Stimulated activated CD4-positive, alpha-beta T cell treated with anti-CD3 and anti-CD28 coated beads, Interleukin-1b, Interleukin-23, amount 100 ng/mL, for 48 hours (primary cell): ENCODE data around the gene TAS2R30.
"Not testable (repeated sequence)": the region's sequence is repeated elsewhere in the genome, so short reads cannot be mapped to it uniquely, and the experiment has no call there.

Source experiments
- DNase-seq: peaks from one replicate; pipeline ENCODE4 v3.0.0-alpha.2; 2020

Gene TAS2R30

GRCh38 chr12:11134305-11134704 lies at the start of gene TAS2R30:
TAS2R30 (minus strand) TSS chr12:11134644; CDS start chr12:11134244, 400 bp downstream.
- DNase-seq = no peak

DNA sequence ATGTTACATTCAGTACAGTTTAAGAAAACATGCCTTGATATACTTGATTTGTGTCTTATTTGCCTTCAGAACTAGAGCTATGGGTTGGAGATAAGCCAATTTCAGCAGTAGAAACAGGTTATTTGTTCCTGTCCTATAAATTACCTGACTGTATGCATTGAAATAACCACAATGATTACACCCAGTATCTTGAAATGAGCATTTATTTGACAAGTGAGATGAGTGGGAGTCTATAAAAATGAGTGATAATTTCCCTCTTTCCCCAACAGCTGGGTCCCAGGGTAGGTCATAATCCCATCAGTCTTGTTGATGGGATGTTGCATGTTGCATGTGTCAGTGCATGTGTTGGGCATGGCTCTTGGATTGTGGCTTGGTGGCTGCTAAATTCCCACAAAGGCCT lies 48.6 kb upstream of the TAS2R30 start:
- DNase-seq = no peak

DNA sequence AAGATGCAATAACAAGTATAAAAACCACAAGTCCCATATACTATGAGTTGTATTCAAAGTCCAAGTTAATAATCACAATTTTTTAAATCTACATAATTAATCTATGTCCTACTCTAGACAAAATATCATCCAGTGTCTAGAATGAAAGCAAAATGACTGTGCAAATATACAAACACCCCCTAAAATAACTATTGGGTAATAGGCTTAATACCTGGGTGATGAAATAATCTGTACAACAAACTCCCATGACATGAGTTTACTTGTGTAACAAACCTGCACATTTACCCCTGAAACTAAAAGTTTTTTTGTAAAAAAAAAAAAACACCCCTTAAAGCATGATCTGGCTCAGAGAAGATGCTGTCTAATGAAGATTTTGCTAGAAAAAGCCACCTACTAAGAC lies 48.1 kb upstream of the TAS2R30 start:
- DNase-seq = no peak

DNA sequence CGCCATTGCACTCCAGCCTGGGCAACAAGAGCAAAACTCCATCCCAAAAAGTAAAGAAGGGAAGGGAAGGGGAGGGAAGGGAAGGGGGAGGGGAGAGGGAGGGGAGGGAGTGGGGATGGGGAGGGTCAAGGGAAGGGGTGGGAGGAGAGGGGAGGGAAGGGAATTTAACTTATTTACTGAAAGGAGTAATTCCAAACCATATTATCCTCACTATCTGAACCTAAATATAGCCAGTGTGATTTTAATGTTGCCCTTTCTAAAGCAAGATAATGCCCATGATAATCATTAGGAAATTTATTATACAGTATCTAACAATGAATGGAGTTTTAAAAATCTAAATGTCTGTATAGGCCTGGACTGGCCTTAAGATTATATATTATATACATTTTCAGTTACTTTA lies 43.8 kb upstream of the TAS2R30 start:
- no peak for DNase-seq

DNA sequence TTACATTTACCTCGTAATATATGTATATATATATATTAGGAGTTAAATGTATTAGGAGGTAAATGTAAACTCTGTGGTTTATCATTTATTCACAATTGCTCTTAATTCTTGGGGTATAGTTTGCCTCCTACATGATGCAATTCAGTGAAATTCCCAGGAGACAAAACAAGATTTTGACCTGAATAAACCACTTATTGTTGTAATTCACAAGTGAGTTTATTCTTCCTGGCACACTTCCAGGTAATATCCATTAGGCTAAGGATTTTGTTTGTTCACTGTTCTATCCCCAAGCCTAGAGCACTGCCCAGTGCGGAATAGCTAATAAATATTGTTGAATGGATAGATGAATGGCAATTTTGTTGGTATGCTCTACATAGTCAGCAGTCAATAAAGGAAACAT lies 39.6 kb upstream of the TAS2R30 start:
- no peak for DNase-seq

DNA sequence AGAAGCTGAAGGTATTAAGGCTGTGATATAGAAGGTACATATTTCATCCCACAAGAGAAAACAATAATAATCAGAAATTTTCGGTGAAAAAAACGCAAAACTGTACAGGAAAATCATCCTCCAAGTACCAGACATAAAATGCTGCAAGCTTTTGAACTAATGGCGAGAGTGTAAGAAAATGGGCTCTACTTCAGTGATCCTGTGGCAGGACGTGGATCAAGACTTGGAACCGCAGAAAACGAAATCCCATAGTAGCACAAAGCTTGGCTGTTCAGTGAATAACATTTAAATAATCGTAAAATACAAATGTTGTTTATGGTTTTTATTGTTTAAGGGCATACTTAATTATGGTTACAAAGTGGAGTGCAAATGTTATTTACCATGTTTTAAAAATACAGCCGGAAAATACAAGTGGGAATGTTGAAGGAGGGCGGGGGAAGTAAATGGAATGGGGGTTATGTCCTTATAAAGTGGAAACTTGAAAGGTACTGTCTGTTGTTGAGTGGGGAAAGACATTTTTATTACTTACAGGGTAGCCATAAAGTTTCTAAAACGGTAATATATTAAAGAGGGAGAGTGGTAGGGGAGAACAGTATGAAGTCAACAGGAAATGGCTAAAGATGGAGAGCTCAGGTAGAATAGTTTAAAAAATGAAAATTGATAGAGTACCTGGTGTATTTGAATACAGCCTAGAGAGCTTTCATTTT lies 37.7 kb upstream of the TAS2R30 start:
- no peak for DNase-seq

GRCh38 chr12:11171145-11171968 lies 36.9 kb upstream of the TAS2R30 start, which contains the start of gene SMIM10L1:
SMIM10L1 (plus strand) TSS chr12:11171194; CDS start chr12:11171357, 163 bp downstream.
- peak; percentile 92 for DNase-seq

- DNase-seq = no peak
These were observed 36.3 kb upstream of the TAS2R30 start for GRCh38 chr12:11170810-11171144.

DNA sequence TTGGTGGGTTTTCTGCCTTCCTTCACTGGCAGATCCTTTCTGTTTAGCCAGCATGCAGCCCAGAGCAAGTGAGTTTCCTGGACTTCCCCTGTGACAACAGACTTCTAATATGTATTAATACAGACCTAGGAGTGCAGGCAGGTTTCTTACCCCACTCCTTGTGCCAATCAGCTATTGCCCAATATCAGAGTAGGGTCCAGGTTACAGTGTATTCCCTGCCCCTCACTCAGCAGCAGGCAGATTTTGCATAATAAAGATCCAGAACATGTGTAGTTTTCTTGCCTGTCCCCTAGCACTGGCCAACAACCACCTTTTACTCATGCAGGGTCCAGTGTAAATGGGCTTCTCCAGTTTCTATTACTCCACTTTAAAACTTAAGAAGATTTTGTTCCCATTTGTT lies 31.9 kb upstream of the TAS2R30 start:
- no peak for DNase-seq

DNA sequence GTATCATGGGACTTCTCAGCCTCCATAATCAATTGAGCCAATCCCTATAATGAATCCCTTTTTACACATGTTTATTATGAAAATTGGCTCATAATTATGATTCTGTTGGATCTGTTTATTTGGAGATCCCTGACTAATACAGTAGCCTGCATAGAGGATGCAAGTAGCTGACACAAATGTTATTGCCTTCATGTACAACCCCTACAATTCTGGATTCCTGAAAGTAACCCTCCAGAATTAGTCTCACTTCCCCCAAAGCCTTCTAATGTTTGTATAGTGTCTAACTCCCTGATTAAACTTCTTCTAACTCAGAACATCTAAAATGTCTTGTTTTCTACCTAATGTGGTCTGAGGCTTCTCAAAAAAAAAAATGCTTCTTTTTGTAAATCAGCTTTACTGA lies 29.9 kb upstream of the TAS2R30 start:
- DNase-seq = no peak

DNA sequence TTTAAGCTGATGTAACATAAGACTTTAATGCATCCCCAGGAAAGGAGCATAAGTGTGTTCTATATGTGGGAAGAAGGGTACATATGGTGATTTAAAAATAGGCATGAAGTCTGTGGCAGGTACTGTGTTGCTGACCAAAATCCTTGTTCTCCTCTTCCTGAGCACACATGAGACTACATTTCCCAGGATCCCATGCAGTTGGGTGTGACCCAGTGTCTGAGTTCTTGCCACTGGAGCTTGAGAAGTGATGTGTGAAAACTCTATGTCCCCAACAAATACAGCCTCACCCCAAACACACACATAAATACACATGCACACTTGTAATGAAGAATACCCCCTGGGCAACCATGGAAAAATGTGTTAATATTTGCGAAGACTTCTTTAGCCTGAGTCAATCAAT lies 28.1 kb upstream of the TAS2R30 start:
- DNase-seq = no peak

DNA sequence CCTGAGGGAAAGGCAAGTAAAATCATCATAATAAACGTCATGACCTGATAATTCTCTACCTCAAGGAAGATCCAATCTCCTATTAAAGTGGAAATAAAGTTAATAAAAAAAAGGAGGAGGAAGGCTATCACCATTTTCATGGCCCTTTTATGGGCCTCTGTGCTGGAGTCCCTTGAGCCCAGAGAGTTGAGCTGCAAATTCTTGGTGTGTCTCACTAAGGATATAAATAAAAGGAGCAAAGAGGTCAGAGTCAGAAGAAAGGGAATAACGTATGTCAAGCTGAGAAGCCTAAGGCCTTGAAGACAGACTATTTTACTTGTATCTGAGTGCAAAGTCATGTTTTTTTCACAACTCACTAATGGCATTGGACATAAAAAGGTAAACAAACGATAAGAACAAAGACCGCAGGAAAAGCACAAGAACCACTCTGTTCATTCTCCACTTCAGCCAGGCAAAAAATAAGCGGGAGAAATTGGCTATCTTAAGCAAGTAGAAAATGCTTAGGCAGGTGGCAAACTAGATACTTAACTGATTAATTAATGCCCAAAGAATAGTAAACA lies 24.5 kb upstream of the TAS2R30 start:
- DNase-seq = no peak

DNA sequence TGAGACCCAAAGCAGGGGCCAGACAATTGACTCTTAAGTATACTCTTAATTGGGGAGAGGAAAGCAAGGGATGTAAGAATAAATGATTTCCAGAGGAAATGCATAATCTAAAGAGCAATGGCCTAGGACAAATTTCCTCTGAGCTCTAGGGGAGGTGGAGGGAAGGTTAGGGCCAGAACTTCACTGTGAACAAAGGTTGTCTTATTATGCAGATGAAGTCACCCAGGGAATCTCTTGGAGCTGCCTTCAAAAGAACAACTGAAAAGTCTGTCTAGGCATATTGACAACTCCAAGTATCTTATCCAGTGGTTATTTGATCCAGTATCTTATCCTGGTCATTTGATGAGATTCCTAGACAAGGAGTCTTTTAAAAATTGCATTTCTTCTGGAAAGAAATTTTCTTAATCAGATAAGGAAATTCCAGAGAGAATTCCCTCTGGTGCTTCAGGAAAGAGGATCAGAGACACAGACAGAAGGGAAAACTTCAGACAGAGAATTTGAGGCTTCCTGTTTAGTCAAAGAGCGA lies 20.0 kb upstream of the TAS2R30 start:
- no peak for DNase-seq

DNA sequence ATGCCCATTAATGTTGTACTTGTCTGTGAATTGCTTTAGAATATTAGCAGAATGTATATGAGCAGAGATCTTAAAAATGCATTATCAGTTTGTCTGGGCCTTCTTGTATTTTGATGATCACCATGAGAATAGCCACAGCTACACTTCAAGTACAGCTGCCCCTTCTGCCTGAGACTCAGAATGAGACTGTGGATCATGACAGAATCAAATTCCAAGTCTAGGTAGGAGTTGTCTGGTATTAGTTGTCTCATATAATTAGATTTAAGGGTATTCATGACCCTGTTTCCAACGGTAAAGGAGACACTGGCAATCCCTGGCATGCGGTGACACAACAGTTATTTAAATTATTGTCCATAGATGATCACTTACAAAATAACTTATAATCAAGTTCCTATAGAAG lies 18.3 kb upstream of the TAS2R30 start:
- DNase-seq = no peak

GRCh38 chr12:11150832-11151231 lies 16.4 kb upstream of the TAS2R30 start:
- DNase-seq = no peak

DNA sequence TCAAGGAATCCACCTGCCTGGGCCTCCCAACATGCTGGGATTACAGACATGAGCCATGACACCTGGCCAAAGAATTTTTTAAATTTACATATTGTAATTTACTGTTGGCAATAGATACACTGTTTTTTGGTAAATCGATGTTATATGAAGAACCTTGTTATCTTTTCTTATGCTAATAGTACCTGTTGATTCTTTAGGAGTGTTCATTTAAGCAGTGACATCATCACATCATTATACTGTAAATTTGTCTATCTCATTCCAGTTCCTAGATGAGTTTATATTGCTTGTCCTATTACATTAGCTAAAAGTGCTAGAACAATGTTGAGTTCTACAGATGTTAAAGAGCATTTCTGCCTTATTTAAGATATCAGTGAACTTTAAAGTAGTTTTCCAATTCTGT lies 13.0 kb upstream of the TAS2R30 start:
- no peak for DNase-seq

- no peak for DNase-seq
These were observed 9.9 kb upstream of the TAS2R30 start for GRCh38 chr12:11144297-11144696.

GRCh38 chr12:11143352-11143751 lies 8.9 kb upstream of the TAS2R30 start:
- no peak for DNase-seq

GRCh38 chr12:11136075-11136474 lies 1.6 kb upstream of the TAS2R30 start:
- DNase-seq = peak; percentile 6

- no peak for DNase-seq
These were observed 628 bp downstream of the TAS2R30 start for GRCh38 chr12:11133816-11134215.

DNA sequence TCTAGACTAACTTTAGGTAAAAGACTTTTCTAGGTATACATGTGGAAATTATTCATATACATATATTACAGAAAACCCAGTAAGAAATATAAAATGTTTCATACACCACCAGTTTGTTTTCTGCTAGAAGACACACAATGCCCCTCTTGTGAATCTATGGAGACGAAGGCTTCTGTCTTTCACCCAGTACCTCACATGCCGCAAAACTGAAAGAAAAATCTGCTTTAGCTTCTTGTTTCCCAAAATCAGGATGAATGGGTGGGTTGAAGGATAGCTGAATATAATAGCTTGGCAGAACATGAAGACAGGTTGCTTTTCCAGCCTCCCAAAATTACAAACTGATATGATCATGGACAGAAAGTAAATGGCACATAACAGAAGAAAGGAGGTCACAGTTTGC lies 1.3 kb downstream of the TAS2R30 start:
- DNase-seq = no peak

DNA sequence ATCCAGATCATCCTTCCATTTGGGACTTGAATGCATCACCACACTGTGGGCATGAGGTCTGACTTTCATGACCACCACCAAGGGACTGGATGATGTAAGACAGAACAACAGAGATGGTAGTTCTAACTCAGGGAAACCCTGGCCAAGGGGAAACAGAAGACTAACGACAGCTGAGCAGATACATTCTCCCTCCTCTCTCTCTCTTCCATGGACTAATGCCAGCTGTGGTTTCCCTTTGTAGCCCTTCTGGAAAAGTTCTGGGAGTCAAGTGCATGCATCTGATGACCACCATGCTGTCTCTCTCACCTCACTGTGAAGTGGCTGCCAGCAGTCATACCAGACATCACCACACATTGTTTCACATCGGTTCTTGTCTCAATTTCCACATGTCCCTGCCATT lies 3.4 kb downstream of the TAS2R30 start:
- no peak for DNase-seq

DNA sequence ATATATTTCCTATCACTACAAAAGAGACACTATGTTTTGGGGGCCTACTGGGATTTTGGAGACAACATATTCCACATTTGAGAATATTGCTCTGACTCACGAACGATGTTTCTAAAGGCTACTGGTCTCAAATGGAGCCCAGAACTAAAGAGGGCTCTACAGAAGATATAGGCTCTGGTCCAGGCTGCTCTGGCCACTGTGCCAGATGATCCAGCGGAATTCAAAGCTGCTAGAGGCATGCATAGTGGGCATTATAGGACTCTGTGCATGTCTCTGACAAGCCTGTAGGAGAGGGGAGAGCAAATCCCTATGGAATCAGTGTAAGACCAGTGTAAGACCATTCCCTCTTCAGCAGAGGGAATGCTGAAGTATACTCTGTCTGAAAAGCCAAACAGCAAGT lies 4.1 kb downstream of the TAS2R30 start:
- no peak for DNase-seq

DNA sequence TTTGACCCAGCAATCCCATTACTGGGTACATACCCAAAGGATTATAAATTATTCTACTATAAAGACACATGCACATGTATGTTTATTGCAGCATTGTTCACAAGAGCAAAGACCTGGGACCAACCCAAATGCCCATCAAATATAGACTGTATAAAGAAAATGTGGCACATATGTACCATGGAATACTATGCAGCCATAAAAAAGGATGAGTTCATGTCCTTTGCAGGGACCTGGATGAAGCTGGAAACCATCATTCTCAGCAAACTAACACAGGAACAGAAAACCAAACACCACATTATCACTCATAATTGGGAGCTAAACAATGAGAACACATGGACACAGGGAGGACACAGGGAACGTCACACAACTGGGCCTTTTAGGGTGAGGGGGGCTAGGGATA lies 20.3 kb downstream of the TAS2R30 start:
- not testable (repeated sequence) for DNase-seq
